ENCODE data around the gene NEK6.

- no peak for TF ChIP-seq CTCF (IDR thresholded peaks at IDR 0.05)
- no peak for TF ChIP-seq POLR2A (IDR thresholded peaks at IDR 0.05)
These were observed 113.3 kb downstream of the NEK6 start for GRCh38 chr9:124370896-124371582.

Measured in lower leg skin (tissue), 3 donors.